ENCODE results near the gene C1R. TPM values are rescaled to one million over a fixed set of nuclear protein-coding genes. Genes with fewer than 3 reads are reported as not detected.

The C1R gene
- polyA plus RNA-seq, 1 of the 3 experiments (the other 2 are of a cell fraction): 20.1 TPM

- TF ChIP-seq, protein P1, sequence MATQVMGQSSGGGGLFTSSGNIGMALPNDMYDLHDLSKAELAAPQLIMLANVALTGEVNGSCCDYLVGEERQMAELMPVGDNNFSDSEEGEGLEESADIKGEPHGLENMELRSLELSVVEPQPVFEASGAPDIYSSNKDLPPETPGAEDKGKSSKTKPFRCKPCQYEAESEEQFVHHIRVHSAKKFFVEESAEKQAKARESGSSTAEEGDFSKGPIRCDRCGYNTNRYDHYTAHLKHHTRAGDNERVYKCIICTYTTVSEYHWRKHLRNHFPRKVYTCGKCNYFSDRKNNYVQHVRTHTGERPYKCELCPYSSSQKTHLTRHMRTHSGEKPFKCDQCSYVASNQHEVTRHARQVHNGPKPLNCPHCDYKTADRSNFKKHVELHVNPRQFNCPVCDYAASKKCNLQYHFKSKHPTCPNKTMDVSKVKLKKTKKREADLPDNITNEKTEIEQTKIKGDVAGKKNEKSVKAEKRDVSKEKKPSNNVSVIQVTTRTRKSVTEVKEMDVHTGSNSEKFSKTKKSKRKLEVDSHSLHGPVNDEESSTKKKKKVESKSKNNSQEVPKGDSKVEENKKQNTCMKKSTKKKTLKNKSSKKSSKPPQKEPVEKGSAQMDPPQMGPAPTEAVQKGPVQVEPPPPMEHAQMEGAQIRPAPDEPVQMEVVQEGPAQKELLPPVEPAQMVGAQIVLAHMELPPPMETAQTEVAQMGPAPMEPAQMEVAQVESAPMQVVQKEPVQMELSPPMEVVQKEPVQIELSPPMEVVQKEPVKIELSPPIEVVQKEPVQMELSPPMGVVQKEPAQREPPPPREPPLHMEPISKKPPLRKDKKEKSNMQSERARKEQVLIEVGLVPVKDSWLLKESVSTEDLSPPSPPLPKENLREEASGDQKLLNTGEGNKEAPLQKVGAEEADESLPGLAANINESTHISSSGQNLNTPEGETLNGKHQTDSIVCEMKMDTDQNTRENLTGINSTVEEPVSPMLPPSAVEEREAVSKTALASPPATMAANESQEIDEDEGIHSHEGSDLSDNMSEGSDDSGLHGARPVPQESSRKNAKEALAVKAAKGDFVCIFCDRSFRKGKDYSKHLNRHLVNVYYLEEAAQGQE (IDR thresholded peaks at IDR 0.05; ENCODE audit: low read depth, low read length): no peak
- no peak for TF ChIP-seq YY1 (IDR thresholded peaks at IDR 0.05; ENCODE audit: low read depth)
Observed at GRCh38 chr12:7096006-7096932, 4.0 kb upstream of the C1R start (continued).

DNA sequence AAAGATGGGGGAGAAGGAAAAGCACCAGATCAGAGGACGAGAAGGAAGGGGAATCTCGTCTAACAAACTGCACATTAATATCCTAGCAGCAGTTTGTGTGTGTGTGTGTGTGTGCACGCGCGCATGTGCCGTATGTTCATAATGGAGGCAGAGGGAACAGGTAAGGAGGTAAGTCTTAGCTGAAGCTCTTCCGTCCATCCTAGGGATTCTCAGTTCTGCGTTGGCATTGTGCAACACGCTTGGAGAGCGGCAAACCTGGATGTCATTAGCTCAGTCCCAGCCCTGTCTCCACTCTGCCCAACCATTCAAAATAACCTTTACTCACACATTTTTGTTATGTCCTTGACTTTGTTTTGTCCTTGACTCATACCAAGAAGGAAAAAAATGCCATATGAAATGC, 1.6 kb upstream of the C1R start:
- 82% methylated on average over 10 of the region's 10 CpGs for whole genome bisulfite sequencing (ENCODE audit: low lambda C conversion rate)
- H3K4me1 ChIP-seq (ENCODE audit: control insufficient read depth in 1 of 2, insufficient read depth in 2 of 2, low read depth in 1 of 2, low read length in 1 of 2): peaks cover 0 to 8% of the 10 kb centered on the region in 2 experiments; a peak in 1 of 4 replicates
- no peaks in the 10 kb centered on the region for H3K36me3 ChIP-seq (replicated peaks in 1 of 2; ENCODE audit: control insufficient read depth in 1 of 2, insufficient read depth in 2 of 2, low read length in 1 of 2)
- TF ChIP-seq, protein P1 (IDR thresholded peaks at IDR 0.05; ENCODE audit: low read depth, low read length): no peak
- no peak for TF ChIP-seq CHD2 (IDR thresholded peaks at IDR 0.05; ENCODE audit: low read length, partially characterized antibody)
- TF ChIP-seq, protein P2, sequence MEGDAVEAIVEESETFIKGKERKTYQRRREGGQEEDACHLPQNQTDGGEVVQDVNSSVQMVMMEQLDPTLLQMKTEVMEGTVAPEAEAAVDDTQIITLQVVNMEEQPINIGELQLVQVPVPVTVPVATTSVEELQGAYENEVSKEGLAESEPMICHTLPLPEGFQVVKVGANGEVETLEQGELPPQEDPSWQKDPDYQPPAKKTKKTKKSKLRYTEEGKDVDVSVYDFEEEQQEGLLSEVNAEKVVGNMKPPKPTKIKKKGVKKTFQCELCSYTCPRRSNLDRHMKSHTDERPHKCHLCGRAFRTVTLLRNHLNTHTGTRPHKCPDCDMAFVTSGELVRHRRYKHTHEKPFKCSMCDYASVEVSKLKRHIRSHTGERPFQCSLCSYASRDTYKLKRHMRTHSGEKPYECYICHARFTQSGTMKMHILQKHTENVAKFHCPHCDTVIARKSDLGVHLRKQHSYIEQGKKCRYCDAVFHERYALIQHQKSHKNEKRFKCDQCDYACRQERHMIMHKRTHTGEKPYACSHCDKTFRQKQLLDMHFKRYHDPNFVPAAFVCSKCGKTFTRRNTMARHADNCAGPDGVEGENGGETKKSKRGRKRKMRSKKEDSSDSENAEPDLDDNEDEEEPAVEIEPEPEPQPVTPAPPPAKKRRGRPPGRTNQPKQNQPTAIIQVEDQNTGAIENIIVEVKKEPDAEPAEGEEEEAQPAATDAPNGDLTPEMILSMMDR (IDR thresholded peaks at IDR 0.05): no peak
- H4K20me1 ChIP-seq (ENCODE audit: insufficient read depth): no peaks in the 10 kb centered on the region
- H3K4me2 ChIP-seq: no peak overlapping the region
- CTCF ChIA-PET: interaction anchor here (1.0 to 2.5 kb wide), 7 partner anchors 8 to 203 kb away, joined by 3 to 19 read pairs (median 4); no protein-coding TSS in a partner anchor
- peaks cover 6% of the 10 kb centered on the region for H3F3A ChIP-seq (replicated peaks; ENCODE audit: insufficient read depth)
- H2AFZ ChIP-seq (ENCODE audit: low read depth): no peak overlapping the region
- no peak overlapping the region for H3K9ac ChIP-seq
- no peak overlapping the region for H3K27ac ChIP-seq (ENCODE audit: low read depth in 2 of 2, low read length in 1 of 2)
- no peaks in the 10 kb centered on the region for H3K9me3 ChIP-seq
- no peaks in the 10 kb centered on the region for H3K79me2 ChIP-seq (ENCODE audit: insufficient read depth)
- no peaks in the 10 kb centered on the region for H3K27me3 ChIP-seq (ENCODE audit: insufficient read depth)
- DNase-seq: no peak
- no peak overlapping the region for H3K4me3 ChIP-seq (ENCODE audit: low read depth in 2 of 2, low read length in 1 of 2)
- no peaks in the 10 kb centered on the region for H3K9me2 ChIP-seq
- POLR2A ChIA-PET: no interaction called here

Data from SK-N-SH (cell line).